Retinal pigment epithelial cell (primary cell): Measurements from ENCODE around the gene TOP2B.

ENCODE experiments used
- DNase-seq: peaks from one replicate; pipeline ENCODE4 v3.0.0-alpha.2; 2010; ENCODE audit warnings: low read depth
- H3K4me3 ChIP-seq: 2 replicates; pipeline ENCODE4 v1.5.1; 2011; ENCODE audit warnings: mild to moderate bottlenecking, low read length, control low read depth, moderate library complexity
- CTCF ChIP-seq: conservative IDR thresholded peaks from 2 replicates; pipeline ENCODE4 v1.5.1; 2011; ENCODE audit warnings: low read depth, low read length, control low read depth, inconsistent platforms

The TOP2B gene

GRCh38 chr3:25576831-25577454, 87.8 kb downstream of the TOP2B start:
- DNase-seq: no peak
- no peak overlapping the region for H3K4me3 ChIP-seq
- TF ChIP-seq CTCF: no peak

DNA sequence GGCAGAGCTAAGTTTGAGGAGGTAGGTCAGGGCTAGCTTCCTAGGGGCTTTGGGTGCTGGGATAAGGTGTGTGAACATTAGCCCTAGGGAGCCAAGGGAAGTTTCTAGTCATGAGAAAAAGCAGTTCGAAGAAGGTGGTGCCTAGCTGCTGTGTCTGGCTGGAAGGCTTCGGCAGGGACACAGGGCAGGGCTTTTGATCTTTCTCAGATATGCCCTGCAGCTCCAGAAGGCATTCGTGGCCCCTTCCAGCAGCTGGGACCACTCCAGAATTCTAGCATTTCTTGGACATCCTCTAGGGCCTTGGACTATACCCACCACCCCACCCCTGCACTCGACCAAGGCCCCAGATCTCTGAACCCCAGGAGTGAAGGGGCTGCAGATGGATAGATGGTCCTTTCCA, 88.6 kb downstream of the TOP2B start:
- no peak for TF ChIP-seq CTCF
- DNase-seq: no peak

GRCh38 chr3:25575001-25575400, 89.7 kb downstream of the TOP2B start:
- DNase-seq: no peak
- no peak overlapping the region for H3K4me3 ChIP-seq
- no peak for TF ChIP-seq CTCF

More for the DNA sequence above, 88.6 kb downstream of the TOP2B start:
- H3K4me3 ChIP-seq: no peak overlapping the region

GRCh38 chr3:25574172-25574765, 90.4 kb downstream of the TOP2B start:
- TF ChIP-seq CTCF: no peak
- no peak overlapping the region for H3K4me3 ChIP-seq
- no peak for DNase-seq

DNA sequence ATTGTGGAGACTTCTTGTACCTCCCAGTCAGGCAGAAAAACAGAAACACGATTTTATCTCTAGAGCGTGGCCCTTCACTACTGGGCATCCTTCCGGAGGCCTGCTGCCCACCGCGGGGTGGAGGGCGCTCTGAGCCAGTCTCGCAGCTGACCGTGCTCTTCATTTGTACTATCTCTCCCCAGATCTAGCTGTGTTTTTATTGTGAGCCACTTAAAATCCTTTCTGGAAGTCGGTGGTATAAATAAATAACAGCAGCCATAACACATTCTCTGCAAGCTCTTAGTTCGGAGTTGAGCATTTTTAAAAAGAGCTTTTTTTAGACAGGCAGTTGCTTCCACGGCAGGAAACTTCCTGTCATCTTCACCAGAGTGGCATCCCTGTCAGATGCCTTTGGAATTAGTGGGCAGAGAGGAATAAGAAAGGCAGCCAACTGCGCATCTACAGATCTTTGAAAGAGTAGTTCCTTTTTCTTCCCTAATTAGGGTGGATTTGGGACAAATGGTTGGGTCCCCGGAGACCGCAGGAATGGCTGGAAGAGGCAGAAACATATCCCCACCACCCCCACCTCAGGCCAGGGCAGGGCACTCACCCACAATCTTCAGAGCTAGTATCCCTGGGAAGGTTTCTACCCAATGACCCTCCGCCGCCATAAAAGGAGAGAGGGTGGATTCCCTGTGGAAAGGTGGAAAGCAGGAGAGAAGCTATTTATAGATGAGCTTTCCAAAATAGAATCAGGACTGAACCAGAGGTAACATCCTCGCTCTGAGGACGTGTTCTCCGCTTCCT, 91.1 kb downstream of the TOP2B start:
- no peak for DNase-seq
- H3K4me3 ChIP-seq: no peak overlapping the region
- TF ChIP-seq CTCF: no peak

- TF ChIP-seq CTCF: no peak
- DNase-seq: no peak
- no peak overlapping the region for H3K4me3 ChIP-seq
Observed at GRCh38 chr3:25572919-25573385, 91.8 kb downstream of the TOP2B start.
